H1 (cell line): ENCODE results near the gene RASGEF1B. TPM values are rescaled to one million over a fixed set of nuclear protein-coding genes. Genes with fewer than 3 reads are reported as not detected.

Experiments used
- CTCF ChIA-PET: fragments of 300-600 bp; sonication (Branson Sonifier 250); formaldehyde crosslinking; loops from one replicate; lab custom pipeline; 2021; ENCODE audit not compliant: partially characterized antibody; lab: Charles Lee
- POLR2A ChIA-PET: fragments of 300-600 bp; sonication (Branson Sonifier 250); formaldehyde crosslinking; loops from one replicate; lab custom pipeline; 2021; ENCODE audit warnings: inconsistent platforms; ENCODE audit not compliant: partially characterized antibody; lab: Charles Lee
- DNase-seq, 2 experiments: peaks; one replicate each; pipeline versions ENCODE4 v3.0.0 to v3.0.0-alpha.2; 2010 to 2022; ENCODE audit warnings: low spot score in 2 of 2, low read depth in 1 of 2, mixed read lengths in 1 of 2
- FAIRE-seq: peaks from 2 replicates; lab custom pipeline; 2011; peaks lifted over from hg19 to GRCh38; lab: Jason Lieb, UNC
- H2AFZ ChIP-seq: 2 replicates; pipeline ENCODE4 v1.8.1; 2012; ENCODE audit warnings: low read length, inconsistent platforms
- H2AK5ac ChIP-seq: 2 replicates; pipeline ENCODE4 v1.6.1; 2013; ENCODE audit warnings: low read depth, low read length
- H2BK120ac ChIP-seq: replicated peaks from 2 replicates; pipeline ENCODE3; 2013; ENCODE audit warnings: low read depth, low read length, inconsistent platforms
- H2BK12ac ChIP-seq: 2 replicates; pipeline ENCODE4 v1.6.1; 2013; ENCODE audit warnings: low read depth, low read length
- H2BK15ac ChIP-seq: 2 replicates; pipeline ENCODE4 v1.6.1; 2013; ENCODE audit warnings: low read length
- H2BK20ac ChIP-seq: 2 replicates; pipeline ENCODE4 v1.6.1; 2013; ENCODE audit warnings: low read length
- H2BK5ac ChIP-seq: 2 replicates; pipeline ENCODE4 v1.6.1; 2013; ENCODE audit warnings: low read depth, low read length
- H3K14ac ChIP-seq: 2 replicates; pipeline ENCODE4 v1.6.1; 2013; ENCODE audit warnings: inconsistent platforms; ENCODE audit not compliant: insufficient read length
- H3K18ac ChIP-seq: 2 replicates; pipeline ENCODE4 v1.6.1; 2013; ENCODE audit warnings: low read length; ENCODE audit errors: extremely low read depth
- H3K23ac ChIP-seq: 2 replicates; pipeline ENCODE4 v1.6.1; 2013; ENCODE audit warnings: inconsistent platforms; ENCODE audit not compliant: insufficient read length
- H3K23me2 ChIP-seq: 2 replicates; pipeline ENCODE4 v1.6.1; 2013; ENCODE audit warnings: low read depth, low read length
- H3K27ac ChIP-seq: 2 replicates; pipeline ENCODE4 v1.6.1; 2011; ENCODE audit warnings: low read depth, low read length, inconsistent platforms
- H3K27me3 ChIP-seq, 4 experiments: replicated peaks in 1 of 4; 1 replicate in 1 of 4; 2 replicates in 3 of 4; pipeline versions ENCODE4 v1.6.1 to v1.8.1; 2011 to 2013; ENCODE audit warnings: low read length in 3 of 4, mild to moderate bottlenecking in 3 of 4, inconsistent platforms in 2 of 4, mixed read lengths in 2 of 4, moderate library complexity in 1 of 4; ENCODE audit not compliant: control insufficient read depth in 3 of 4, insufficient read depth in 3 of 4; ENCODE audit errors: extremely low read depth in 1 of 4
- H3K36me3 ChIP-seq, 4 experiments: 2 replicates each; pipeline versions ENCODE4 v1.6.1 to v1.8.1; 2011 to 2013; ENCODE audit warnings: mild to moderate bottlenecking in 4 of 4, low read length in 3 of 4, moderate library complexity in 2 of 4, control low read depth in 1 of 4, inconsistent platforms in 1 of 4; ENCODE audit not compliant: insufficient read depth in 4 of 4, control insufficient read depth in 2 of 4
- H3K4ac ChIP-seq: replicated peaks from 2 replicates; pipeline ENCODE3; 2013; ENCODE audit warnings: low read length, low read depth, mixed read lengths, inconsistent platforms; ENCODE audit not compliant: insufficient read length
- H3K4me1 ChIP-seq, 4 experiments: replicated peaks in 1 of 4; 1 replicate in 1 of 4; 2 replicates in 3 of 4; pipeline versions ENCODE4 v1.6.1 to v1.8.1; 2011 to 2013; ENCODE audit warnings: low read length in 3 of 4, inconsistent platforms in 2 of 4, mixed read lengths in 1 of 4; ENCODE audit not compliant: insufficient read depth in 4 of 4, control insufficient read depth in 3 of 4
- H3K4me2 ChIP-seq, 2 experiments: 2 replicates each; pipeline versions ENCODE4 v1.6.1 to v1.8.1; 2011 to 2013; ENCODE audit warnings: low read depth in 2 of 2, low read length in 2 of 2, control low read depth in 1 of 2, inconsistent platforms in 1 of 2, mild to moderate bottlenecking in 1 of 2; ENCODE audit not compliant: insufficient read depth in 1 of 2
- H3K4me3 ChIP-seq, 4 experiments: fragments of 200-600, 300-600 bp in 1 of 4; sonication (generic), shearing (Covaris generic), sonication (Bioruptor Twin) in 1 of 4; 2 replicates each; pipeline versions ENCODE4 v1.5.1 to v1.8.1; 2011 to 2016; ENCODE audit warnings: low read length in 4 of 4, low read depth in 3 of 4, control low read depth in 2 of 4, inconsistent platforms in 2 of 4, mild to moderate bottlenecking in 2 of 4, mixed read lengths in 1 of 4, moderate library complexity in 1 of 4; ENCODE audit not compliant: insufficient read depth in 2 of 4; ENCODE audit errors: extremely low read depth in 1 of 4
- H3K56ac ChIP-seq: replicated peaks from 2 replicates; pipeline ENCODE3; 2013; ENCODE audit warnings: low read depth, mild to moderate bottlenecking, mixed read lengths, low read length, inconsistent platforms; ENCODE audit not compliant: insufficient read length
- H3K79me1 ChIP-seq: 2 replicates; pipeline ENCODE4 v1.6.1; 2013; ENCODE audit warnings: low read depth, low read length, control low read depth
- H3K79me2 ChIP-seq, 2 experiments: 2 replicates each; pipeline versions ENCODE4 v1.6.1 to v1.8.1; 2012 to 2013; ENCODE audit warnings: low read length in 2 of 2, mild to moderate bottlenecking in 2 of 2, inconsistent platforms in 1 of 2; ENCODE audit not compliant: insufficient read depth in 2 of 2, control insufficient read depth in 1 of 2
- H3K9ac ChIP-seq, 4 experiments: replicated peaks in 1 of 4; 1 replicate in 1 of 4; 2 replicates in 3 of 4; pipeline versions ENCODE4 v1.6.1 to v1.8.1; 2011 to 2013; ENCODE audit warnings: low read depth in 3 of 4, low read length in 3 of 4, control low read depth in 2 of 4, mild to moderate bottlenecking in 2 of 4, moderate library complexity in 2 of 4, inconsistent platforms in 1 of 4; ENCODE audit errors: extremely low read depth in 1 of 4
- H3K9me3 ChIP-seq, 2 experiments: 2 replicates each; pipeline versions ENCODE4 v1.6.1 to v1.8.1; 2012 to 2013; ENCODE audit warnings: mild to moderate bottlenecking in 2 of 2, moderate library complexity in 2 of 2, control low read depth in 1 of 2, inconsistent platforms in 1 of 2, low read depth in 1 of 2, low read length in 1 of 2, mixed read lengths in 1 of 2; ENCODE audit not compliant: insufficient read depth in 2 of 2
- H4K20me1 ChIP-seq, 2 experiments: replicated peaks in 1 of 2; 2 replicates each; pipeline versions ENCODE3 to v1.8.1; 2011 to 2013; ENCODE audit warnings: inconsistent platforms in 2 of 2, low read length in 2 of 2, mild to moderate bottlenecking in 1 of 2; ENCODE audit not compliant: insufficient read depth in 2 of 2, control insufficient read depth in 1 of 2
- H4K5ac ChIP-seq: 2 replicates; pipeline ENCODE4 v1.6.1; 2013; ENCODE audit warnings: low read length, low read depth, mixed read lengths, inconsistent platforms; ENCODE audit not compliant: insufficient read length
- H4K8ac ChIP-seq: 2 replicates; pipeline ENCODE4 v1.8.0; 2013; ENCODE audit warnings: mild to moderate bottlenecking, moderate library complexity, low read length, inconsistent platforms; ENCODE audit not compliant: insufficient read depth; ENCODE audit errors: extremely low read depth
- H4K91ac ChIP-seq: replicated peaks from 2 replicates; pipeline ENCODE3; 2013; ENCODE audit warnings: low read length, mixed read lengths, inconsistent platforms; ENCODE audit not compliant: insufficient read length
- BRCA1 ChIP-seq: IDR thresholded peaks from 2 replicates; pipeline ENCODE4 v1.6.1; 2012; ENCODE audit warnings: low read depth, low read length, improper control_type of control experiment
- CEBPB ChIP-seq: IDR thresholded peaks from 2 replicates; pipeline ENCODE4 v1.6.1; 2012; ENCODE audit warnings: low read depth, low read length
- CHD2 ChIP-seq: IDR thresholded peaks from 2 replicates; pipeline ENCODE4 v1.6.1; 2012; ENCODE audit warnings: low read length, improper control_type of control experiment
- EP300 ChIP-seq, 2 experiments: IDR thresholded peaks; 1 replicate in 1 of 2; 2 replicates in 1 of 2; pipeline ENCODE4 v1.6.1; 2011 to 2012; ENCODE audit warnings: low read depth in 2 of 2, low read length in 2 of 2, mild to moderate bottlenecking in 2 of 2, borderline replicate concordance in 1 of 2, inconsistent platforms in 1 of 2, moderate library complexity in 1 of 2
- MAFK ChIP-seq: IDR thresholded peaks from 2 replicates; pipeline ENCODE4 v1.6.1; 2012; ENCODE audit warnings: low read depth, mild to moderate bottlenecking, improper control_type of control experiment, low read length
- POLR2A ChIP-seq, 2 experiments: IDR thresholded peaks; 1 replicate in 1 of 2; 2 replicates in 1 of 2; pipeline ENCODE4 v1.6.1; 2011; ENCODE audit warnings: low read depth in 2 of 2, low read length in 2 of 2, mild to moderate bottlenecking in 2 of 2; ENCODE audit errors: control extremely low read depth in 1 of 2
- RAD21 ChIP-seq, 2 experiments: IDR thresholded peaks in 1 of 2; conservative IDR thresholded peaks in 1 of 2; 2 replicates each; pipeline ENCODE4 v1.6.1; 2011; ENCODE audit warnings: low read depth in 2 of 2, low read length in 2 of 2, improper control_type of control experiment in 1 of 2, inconsistent platforms in 1 of 2, mild to moderate bottlenecking in 1 of 2, moderate library complexity in 1 of 2
- SAP30 ChIP-seq: fragments of 300-600 bp; sonication (generic); IDR thresholded peaks from 2 replicates; pipeline ENCODE4 v1.7.1; 2012; ENCODE audit warnings: low read length, moderate library complexity, mild to moderate bottlenecking, inconsistent platforms; ENCODE audit not compliant: insufficient read depth, insufficient replicate concordance
- SIX5 ChIP-seq: IDR thresholded peaks from 2 replicates; pipeline ENCODE4 v1.6.1; 2011; ENCODE audit warnings: mild to moderate bottlenecking, low read depth, low read length
- SP1 ChIP-seq: IDR thresholded peaks from 2 replicates; pipeline ENCODE4 v1.6.1; 2011; ENCODE audit warnings: low read depth, low read length
- SP2 ChIP-seq: IDR thresholded peaks from 2 replicates; pipeline ENCODE4 v1.6.1; 2012; ENCODE audit warnings: mild to moderate bottlenecking, low read length, inconsistent platforms
- YY1 ChIP-seq: IDR thresholded peaks from 2 replicates; pipeline ENCODE4 v1.6.1; 2011; ENCODE audit warnings: low read depth, mild to moderate bottlenecking, low read length
- ZNF274 ChIP-seq: IDR thresholded peaks from 2 replicates; pipeline ENCODE4 v1.7.0; 2012; ENCODE audit warnings: low read length, borderline replicate concordance; ENCODE audit errors: extremely low read depth
- WGBS, 2 experiments: shearing (Covaris generic) in 1 of 2; methylation state at CpG; one replicate each; pipeline versions ENCODE4 v1.1.6 to v1.1.7; 2013 to 2015; ENCODE audit warnings: low lambda C conversion rate in 2 of 2, mixed read lengths in 2 of 2, inconsistent platforms in 1 of 2, low coverage in 1 of 2, missing lambda C conversion rate in 1 of 2; ENCODE audit not compliant: insufficient replicate concordance in 2 of 2, insufficient coverage in 1 of 2, insufficient read length in 1 of 2; ENCODE audit errors: extremely low coverage in 1 of 2, missing lambda C conversion rate in 1 of 2; 5-methylcytosine and 5-hydroxymethylcytosine counted together
- polyA plus RNA-seq, 7 experiments: library from polyadenylated mRNA; depleted of rRNA in 3 of 7; stranded (reverse) in 5 of 7; unstranded in 2 of 7; fragments of >200 nt in 5 of 7; fragments of 200-250 nt in 2 of 7; gene quantifications; 1 replicate in 5 of 7; 2 replicates in 1 of 7; 4 replicates in 1 of 7; pipeline versions ENCODE4 v1.2.1 to v1.2.3, GENCODE V29; 2011 to 2013; ENCODE audit warnings: missing spikeins in 2 of 7, mixed read lengths in 2 of 7
- total RNA-seq: library from RNA; stranded (reverse); fragmentation: NEBNext Ultra II Directional; extraction: Animal tissue kit (Norgen Biotek cat#: 25700); gene quantifications from 2 replicates; pipeline ENCODE4 v1.2.1, GENCODE V29; 2021

The RASGEF1B gene
- total and polyA plus RNA-seq, 2 of the 8 experiments (the other 6 are each of a cell fraction or from before 2014, with no cell fraction given), result 1.6 to 4.7 TPM

DNA sequence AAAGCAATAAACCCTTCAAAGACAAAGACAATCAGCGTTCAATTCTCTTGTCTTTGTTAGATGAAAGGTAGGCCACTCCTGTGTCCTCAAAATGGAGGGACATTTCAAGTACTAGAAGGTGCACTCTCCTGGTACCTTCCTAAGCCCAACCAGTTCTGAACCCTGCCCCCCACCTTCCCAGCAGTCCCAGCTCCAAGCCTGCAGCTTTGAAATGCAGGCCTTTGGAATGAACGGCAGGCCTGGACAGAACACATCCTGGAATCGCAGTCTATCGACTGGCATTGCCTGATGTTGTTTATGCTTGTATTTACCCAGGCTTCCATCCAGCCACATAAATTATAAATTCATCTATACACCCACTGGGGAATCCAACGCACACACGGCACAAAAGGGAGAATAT is 47.4 kb downstream of the RASGEF1B start:
- H2BK120ac ChIP-seq, result no peak overlapping the region
- no peaks in the 10 kb centered on the region for H3K23me2 ChIP-seq
- H4K5ac ChIP-seq, result peak overlapping the region; percentile 10
- no peak overlapping the region for H3K4ac ChIP-seq
- H3K79me2 ChIP-seq, result no peaks in the 10 kb centered on the region
- no peak overlapping the region for H3K27ac ChIP-seq
- CTCF ChIA-PET, result interaction anchor here (0.7 to 2.9 kb wide), 5 partner anchors 12 to 495 kb away, joined by 3 to 16 read pairs (median 5); no protein-coding TSS in a partner anchor
- no peak overlapping the region for H3K4me3 ChIP-seq
- no peak overlapping the region for H4K8ac ChIP-seq
- no peaks in the 10 kb centered on the region for H4K20me1 ChIP-seq
- no peak overlapping the region for H3K23ac ChIP-seq
- no peak overlapping the region for H3K18ac ChIP-seq
- no peaks in the 10 kb centered on the region for H3K27me3 ChIP-seq
- WGBS, 2 experiments, result 91% methylated on average over 6 of the region's 6 CpGs; no CpG with 5 or more reads in 1 of the 2 experiments
- H3K9ac ChIP-seq, result no peak overlapping the region
- H2BK20ac ChIP-seq, result no peak overlapping the region
- no peaks in the 10 kb centered on the region for H3K9me3 ChIP-seq
- peak overlapping the region; percentile 13 for H4K91ac ChIP-seq
- no peak overlapping the region for H2BK15ac ChIP-seq
- H2BK5ac ChIP-seq, result 0 out of 2 replicates have a peak overlapping the region, but pooled peaks have one; percentile 27
- H2AFZ ChIP-seq, result no peak overlapping the region
- peaks cover 4 to 14% (median 11%) of the 10 kb centered on the region in 4 experiments for H3K4me1 ChIP-seq
- FAIRE-seq (no peak), DNase-seq (no peak)
- POLR2A ChIA-PET, result no interaction called here
- H3K79me1 ChIP-seq, result no peaks in the 10 kb centered on the region
- H3K36me3 ChIP-seq, result no peaks in the 10 kb centered on the region
- H3K56ac ChIP-seq, result no peak overlapping the region
- H2AK5ac ChIP-seq, result no peak overlapping the region; the same call in 1 of the 2 replicates
- no peak for TF ChIP-seq YY1
- TF ChIP-seq SAP30, result no peak
- TF ChIP-seq CEBPB, result no peak
- no peak for TF ChIP-seq ZNF274
- TF ChIP-seq SP2, result no peak
- no peak for TF ChIP-seq EP300 (IDR thresholded peaks at IDR 0.05; ENCODE audit: borderline replicate concordance in 1 of 2, low read depth in 2 of 2, low read length in 2 of 2)
- no peak for TF ChIP-seq MAFK
- no peak for TF ChIP-seq SIX5
- no peak for TF ChIP-seq RAD21 (IDR thresholded peaks at IDR 0.05 in 1 of 2, conservative IDR thresholded peaks at IDR 0.05 in 1 of 2; ENCODE audit: low read depth in 2 of 2, low read length in 2 of 2)
- no peak for TF ChIP-seq SP1
- no peak for TF ChIP-seq POLR2A (IDR thresholded peaks at IDR 0.05; ENCODE audit: control extremely low read depth in 1 of 2, low read depth in 2 of 2, low read length in 2 of 2)
- no peak for TF ChIP-seq CHD2
- no peak for TF ChIP-seq BRCA1
- H3K4me2 ChIP-seq, result no peak overlapping the region
- no peak overlapping the region for H2BK12ac ChIP-seq
- no peak overlapping the region for H3K14ac ChIP-seq
